Large intestine (tissue), 3 donors: ENCODE results near the gene NTRK3. TPM values are rescaled to one million over a fixed set of nuclear protein-coding genes. Genes with fewer than 3 reads are reported as not detected.

Source experiments
- DNase-seq, 2 donors: peaks; one replicate each; pipeline versions ENCODE4 v3.0.0 to v3.0.0-alpha.2; 2013
- H3K27ac ChIP-seq: one replicate; pipeline ENCODE4 v1.5.1; 2013; ENCODE audit warnings: low read length
- H3K27me3 ChIP-seq: 2 replicates; pipeline ENCODE4 v1.6.1; 2013; ENCODE audit warnings: low read length; ENCODE audit not compliant: control insufficient read depth, insufficient read depth
- H3K36me3 ChIP-seq: 2 replicates; pipeline ENCODE4 v1.6.1; 2013; ENCODE audit warnings: low read length; ENCODE audit not compliant: control insufficient read depth, insufficient read depth
- H3K4me1 ChIP-seq: one replicate; pipeline ENCODE4 v1.6.1; 2013; ENCODE audit warnings: low read length; ENCODE audit not compliant: control insufficient read depth, insufficient read depth
- H3K4me3 ChIP-seq: one replicate; pipeline ENCODE4 v1.5.1; 2013; ENCODE audit warnings: low read length
- H3K9me3 ChIP-seq: one replicate; pipeline ENCODE4 v1.6.1; 2013; ENCODE audit warnings: mild to moderate bottlenecking, low read depth, low read length, moderate library complexity; ENCODE audit not compliant: control insufficient read depth
- WGBS: methylation state at CpG from one replicate; pipeline ENCODE4 v1.1.5; 2013; ENCODE audit warnings: low lambda C conversion rate; ENCODE audit not compliant: insufficient coverage; 5-methylcytosine and 5-hydroxymethylcytosine counted together
- polyA plus RNA-seq: library from polyadenylated mRNA; unstranded; fragments of 120-200 nt; gene quantifications from one replicate; pipeline ENCODE4 v1.2.1, GENCODE V29; 2013

NTRK3 gene
- polyA plus RNA-seq, 1 donor = 3.1 TPM

DNA sequence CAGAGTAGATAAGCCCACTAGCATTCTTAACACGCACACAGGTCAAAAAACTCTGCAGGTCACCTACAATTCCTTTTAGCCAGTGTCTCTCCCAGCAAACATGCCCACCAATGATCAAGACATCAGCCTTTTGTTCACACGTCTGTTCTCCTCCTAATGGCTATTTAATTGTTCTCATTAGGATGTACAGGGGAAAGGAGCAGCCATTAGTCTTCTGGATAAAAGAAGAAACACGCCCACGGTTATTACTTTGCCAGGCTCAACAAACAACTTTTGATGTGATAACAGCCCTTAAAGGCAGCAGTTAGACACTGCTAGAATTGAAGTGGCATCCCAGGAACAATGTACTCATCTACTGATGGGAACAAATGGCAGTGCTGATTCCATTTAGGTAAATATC, 108.8 kb downstream of the NTRK3 start:
- Histone ChIP-seq H3K27ac (no peak overlapping the region), H3K36me3 (no peaks in the 10 kb centered on the region), H3K9me3 (no peaks in the 10 kb centered on the region), H3K4me3 (no peak overlapping the region), H3K4me1 (no peaks in the 10 kb centered on the region), H3K27me3 (no peaks in the 10 kb centered on the region)
- WGBS = 10% methylated on average over 2 of the region's 4 CpGs
- no peak for DNase-seq

DNA sequence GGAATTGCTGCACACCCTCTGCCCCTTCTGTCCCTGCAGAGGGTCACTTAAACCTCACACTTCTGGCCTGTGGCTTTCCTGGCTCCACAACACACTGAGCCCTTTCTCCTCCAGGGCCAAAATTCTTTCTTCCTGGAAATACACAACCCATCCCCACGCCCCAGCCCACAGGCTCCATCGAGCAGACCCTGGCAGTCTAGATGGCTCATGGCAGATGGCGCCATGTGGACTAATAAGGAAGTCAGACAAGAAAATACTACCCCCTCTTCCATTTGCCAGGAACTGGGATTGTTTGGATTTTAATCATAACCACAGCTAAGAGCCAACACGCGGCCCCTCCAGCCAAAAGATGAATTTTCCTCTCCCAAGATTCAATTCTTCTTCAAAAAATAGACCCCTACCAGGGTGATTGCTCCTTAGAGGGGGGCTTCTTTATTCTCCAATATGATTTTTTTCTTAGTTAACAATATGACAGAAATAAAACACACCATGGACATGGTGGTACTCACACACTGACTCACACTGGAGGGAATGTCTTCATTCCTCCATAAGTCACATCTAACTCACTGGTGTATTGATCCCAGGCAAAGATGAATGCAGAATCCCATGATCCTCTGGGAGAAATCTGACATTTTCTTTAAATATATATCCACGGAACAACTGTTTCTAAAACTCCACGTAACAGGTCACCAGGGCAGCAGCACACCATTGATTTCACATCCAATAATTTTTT, 111.5 kb downstream of the NTRK3 start:
- Histone ChIP-seq H3K36me3 (no peaks in the 10 kb centered on the region), H3K4me1 (no peaks in the 10 kb centered on the region), H3K27ac (no peak overlapping the region), H3K27me3 (no peaks in the 10 kb centered on the region), H3K9me3 (no peaks in the 10 kb centered on the region), H3K4me3 (no peak overlapping the region)
- 60% methylated on average over 1 of the region's 7 CpGs for WGBS
- no peak for DNase-seq

GRCh38 chr15:88142121-88142520, 114.4 kb downstream of the NTRK3 start:
- Histone ChIP-seq H3K27me3 (no peaks in the 10 kb centered on the region), H3K4me1 (no peaks in the 10 kb centered on the region), H3K36me3 (no peaks in the 10 kb centered on the region), H3K27ac (no peak overlapping the region), H3K9me3 (no peaks in the 10 kb centered on the region), H3K4me3 (no peak overlapping the region)
- no peak for DNase-seq
- WGBS = no CpG with 5 or more reads among the region's 6 CpGs

DNA sequence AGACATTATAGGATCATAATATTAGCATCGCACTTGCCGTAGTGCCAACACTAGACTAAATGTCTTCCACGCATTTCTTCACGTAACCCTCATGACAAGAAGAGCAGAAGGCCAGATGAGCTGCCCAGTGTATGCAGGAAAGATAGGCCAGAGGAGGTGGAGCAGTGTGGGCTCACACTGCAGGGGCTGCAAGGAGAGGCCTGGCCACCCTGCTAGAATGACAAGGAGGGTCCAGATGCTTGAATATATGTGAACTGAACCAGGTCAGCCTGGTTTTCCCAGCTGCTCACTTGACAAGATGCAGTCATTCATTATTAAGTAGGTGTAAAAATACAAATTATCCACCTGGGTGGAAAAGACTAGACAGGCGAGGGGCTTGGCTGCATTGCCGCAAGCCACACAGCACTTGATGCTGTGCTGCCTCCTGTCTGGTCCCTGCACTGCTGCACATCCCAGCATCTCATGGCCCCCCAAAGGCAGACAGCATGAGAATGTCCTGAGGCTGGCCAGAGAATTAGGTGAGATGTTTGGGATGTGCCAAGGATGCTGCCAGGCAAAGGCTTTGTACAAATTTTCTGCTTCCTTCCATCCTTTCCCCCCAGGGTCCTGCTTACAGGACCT, 115.2 kb downstream of the NTRK3 start:
- Histone ChIP-seq H3K27me3 (no peaks in the 10 kb centered on the region), H3K27ac (no peak overlapping the region), H3K4me3 (no peak overlapping the region), H3K36me3 (no peaks in the 10 kb centered on the region), H3K4me1 (no peaks in the 10 kb centered on the region), H3K9me3 (no peaks in the 10 kb centered on the region)
- no peak for DNase-seq
- 100% methylated on average over 1 of the region's 6 CpGs for WGBS

GRCh38 chr15:88140398-88140797, 116.1 kb downstream of the NTRK3 start:
- H3K9me3 ChIP-seq = no peaks in the 10 kb centered on the region
- whole genome bisulfite sequencing = 93% methylated on average over 2 of the region's 4 CpGs
- H3K4me3 ChIP-seq = no peak overlapping the region
- H3K4me1 ChIP-seq = no peaks in the 10 kb centered on the region
- H3K27me3 ChIP-seq = no peaks in the 10 kb centered on the region
- H3K27ac ChIP-seq = no peak overlapping the region
- no peaks in the 10 kb centered on the region for H3K36me3 ChIP-seq
- DNase-seq = no peak

GRCh38 chr15:88139936-88140335, 116.6 kb downstream of the NTRK3 start:
- Histone ChIP-seq H3K27ac (no peak overlapping the region), H3K4me1 (no peaks in the 10 kb centered on the region), H3K4me3 (no peak overlapping the region), H3K9me3 (no peaks in the 10 kb centered on the region), H3K36me3 (no peaks in the 10 kb centered on the region), H3K27me3 (no peaks in the 10 kb centered on the region)
- DNase-seq = no peak
- WGBS = 63% methylated on average over 1 of the region's 2 CpGs

DNA sequence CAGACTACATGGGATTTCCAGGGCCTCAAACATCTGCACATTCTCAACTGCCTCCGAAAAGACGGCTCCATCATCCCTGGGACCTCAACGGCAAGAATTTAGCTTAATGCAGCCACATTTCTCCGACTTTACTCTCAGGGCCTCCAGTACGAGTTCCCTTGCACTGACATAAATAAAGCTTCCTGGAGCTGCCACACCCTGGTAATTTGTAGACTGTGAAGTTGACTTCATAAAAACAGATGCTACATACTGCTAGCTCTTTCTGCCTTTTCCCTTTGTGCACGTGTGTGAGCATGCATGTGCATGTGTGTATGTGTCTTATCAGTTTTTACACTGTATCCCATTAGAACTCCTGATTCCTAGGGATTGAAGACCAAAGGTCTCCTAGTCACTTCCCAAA, 122.7 kb downstream of the NTRK3 start:
- no CpG with 5 or more reads among the region's 6 CpGs for WGBS
- H3K4me3 ChIP-seq = no peak overlapping the region
- no peak overlapping the region for H3K27ac ChIP-seq
- no peaks in the 10 kb centered on the region for H3K4me1 ChIP-seq
- no peaks in the 10 kb centered on the region for H3K27me3 ChIP-seq
- no peak for DNase-seq
- H3K9me3 ChIP-seq = no peaks in the 10 kb centered on the region
- no peaks in the 10 kb centered on the region for H3K36me3 ChIP-seq

DNA sequence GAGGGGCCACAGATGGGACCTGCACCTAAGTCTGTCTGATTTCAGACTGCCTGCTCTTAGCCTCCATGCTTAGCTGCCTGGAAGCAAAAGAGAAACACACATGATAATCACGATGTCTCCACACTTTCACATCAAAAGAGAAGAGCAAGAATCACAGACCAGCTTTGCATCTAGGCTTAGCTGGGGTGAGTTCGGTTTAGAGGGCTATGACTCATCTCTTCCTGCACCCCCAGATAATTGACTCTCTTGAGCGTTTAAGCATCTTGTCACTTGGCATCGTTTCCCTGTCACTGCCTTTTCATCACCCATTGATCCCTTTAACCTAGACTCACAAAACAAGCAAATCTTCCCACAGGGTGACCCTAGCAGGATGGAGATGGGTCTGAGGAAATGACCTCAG, 124.0 kb downstream of the NTRK3 start:
- Histone ChIP-seq H3K36me3 (no peaks in the 10 kb centered on the region), H3K4me3 (no peak overlapping the region), H3K27me3 (no peaks in the 10 kb centered on the region), H3K27ac (no peak overlapping the region), H3K4me1 (no peaks in the 10 kb centered on the region), H3K9me3 (no peaks in the 10 kb centered on the region)
- DNase-seq = no peak
- 100% methylated on average over 1 of the region's 4 CpGs for WGBS

GRCh38 chr15:88131937-88132336, 124.6 kb downstream of the NTRK3 start:
- Histone ChIP-seq H3K36me3 (no peaks in the 10 kb centered on the region), H3K27me3 (no peaks in the 10 kb centered on the region), H3K4me3 (no peak overlapping the region), H3K27ac (no peak overlapping the region), H3K4me1 (no peaks in the 10 kb centered on the region), H3K9me3 (no peaks in the 10 kb centered on the region)
- no peak for DNase-seq
- no CpG with 5 or more reads among the region's 4 CpGs for WGBS

DNA sequence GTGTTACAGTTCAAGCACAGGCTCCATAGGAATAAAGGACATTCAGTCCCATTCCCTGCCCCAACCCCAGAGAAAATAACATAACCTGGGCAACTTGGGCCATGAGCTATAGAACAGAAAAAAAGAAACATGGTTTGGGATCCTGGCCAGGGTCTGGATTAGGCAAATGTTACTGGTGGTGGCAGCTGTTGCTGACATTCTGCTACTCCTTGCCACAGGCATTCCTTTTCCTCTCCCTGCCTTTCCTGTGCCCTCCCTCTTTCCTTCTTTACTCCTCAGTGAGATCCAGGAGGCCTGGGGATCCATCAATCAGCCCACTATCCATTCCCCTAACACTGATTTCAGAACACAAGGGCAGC, 129.1 kb downstream of the NTRK3 start:
- Histone ChIP-seq H3K27me3 (no peaks in the 10 kb centered on the region), H3K27ac (no peak overlapping the region), H3K36me3 (no peaks in the 10 kb centered on the region), H3K4me3 (no peak overlapping the region), H3K4me1 (no peaks in the 10 kb centered on the region), H3K9me3 (no peaks in the 10 kb centered on the region)
- no peak for DNase-seq
